Psoas muscle (tissue), 8 donors: ENCODE results near the gene FHAD1. TPM values are rescaled to one million over a fixed set of nuclear protein-coding genes. Genes with fewer than 3 reads are reported as not detected.

Source experiments
- ATAC-seq, 4 donors: fragments of 200-7000 bp; cut with Tn5 transposase; one replicate each; pipeline ENCODE4 v1.9.1; 2020; ENCODE audit warnings: moderate library complexity in 3 of 4, mild to moderate bottlenecking in 2 of 4
- DNase-seq, 2 donors: peaks; one replicate each; pipeline ENCODE4 v3.0.0-alpha.2; 2020
- H3K27ac ChIP-seq: fragments of 200-600 bp; one replicate; pipeline ENCODE4 v1.8.0; 2022
- H3K27me3 ChIP-seq, 3 donors: fragments of 200-600 bp in 1 of 3; one replicate each; pipeline versions ENCODE4 v1.6.1 to v1.8.0; 2013 to 2022; ENCODE audit warnings: low read length in 2 of 3, mild to moderate bottlenecking in 2 of 3, moderate library complexity in 1 of 3; ENCODE audit not compliant: insufficient read depth in 3 of 3
- H3K36me3 ChIP-seq, 2 donors: fragments of 200-600 bp in 1 of 2; one replicate each; pipeline versions ENCODE4 v1.6.1 to v1.8.0; 2013 to 2022; ENCODE audit warnings: low read depth in 1 of 2, mild to moderate bottlenecking in 1 of 2, moderate library complexity in 1 of 2; ENCODE audit not compliant: insufficient read depth in 1 of 2
- H3K4me1 ChIP-seq: fragments of 200-600 bp; one replicate; pipeline ENCODE4 v1.8.0; 2022
- H3K4me3 ChIP-seq: fragments of 200-600 bp; one replicate; pipeline ENCODE4 v1.8.0; 2022; ENCODE audit warnings: mild to moderate bottlenecking
- H3K9me3 ChIP-seq: fragments of 200-600 bp; one replicate; pipeline ENCODE4 v1.8.0; 2022
- WGBS, 3 donors: extraction: QIAGEN DNeasy Blood & Tissue Kit; methylation state at CpG; one replicate each; pipeline versions ENCODE4 v1.1.6 to v1.1.7; 2013; 5-methylcytosine and 5-hydroxymethylcytosine counted together
- intact Hi-C, 2 donors: fragments of 100-400 bp; cut with DNase I; formaldehyde crosslinking; loops; one replicate each; pipeline versions ENCODE4 v1.11.0 to v1.14.2; 2022
- polyA plus RNA-seq, 3 donors: library from polyadenylated mRNA; stranded (reverse); fragments of 200-250 nt; gene quantifications; one replicate each; pipeline ENCODE4 v1.2.3, GENCODE V29; 2013
- total RNA-seq, 4 donors: library from RNA; stranded (reverse); fragmentation: NEBNext Ultra II Directional in 2 of 4; extraction: Animal tissue kit (Norgen Biotek cat#: 25700) in 2 of 4; gene quantifications; one replicate each; pipeline versions ENCODE4 v1.2.1 to v1.2.4, GENCODE V29; 2021 to 2023
- TF ChIP-seq, protein P1 (sequence below): fragments of 200-600 bp; IDR thresholded peaks from one replicate; pipeline ENCODE4 v1.8.0; 2022; ENCODE audit warnings: antibody characterized with exemption
- donor health status: healthy with polysubstance abuse.
- donor health status: DM: no; HTN: no; CAD: no; lungs with moderate emphysema.
- donor health status: Bipolar disorder and iron deficiency.
- donor health status: healthy.
- donor health status: DM: yes; HTN: yes; CAD: no.
- donor health status: DM: no; HTN: no; CAD: no.
- donor health status: DM: no; HTN: no; CAD: no.
- donor health status: DM: yes; HTN: yes; CAD: no.

Gene FHAD1
- total and polyA plus RNA-seq, 7 donors: 0.03 to 0.24 (median 0.06) TPM; not detected in 4

- Histone ChIP-seq H3K9me3 (peaks cover 10% of the 10 kb centered on the region), H3K36me3 (no peaks in the 10 kb centered on the region), H3K27me3 (no peaks in the 10 kb centered on the region), H3K4me1 (no peaks in the 10 kb centered on the region), H3K27ac (no peak overlapping the region), H3K4me3 (no peak overlapping the region)
- ATAC-seq (no peak), DNase-seq (no peak)
- TF ChIP-seq, protein P1, sequence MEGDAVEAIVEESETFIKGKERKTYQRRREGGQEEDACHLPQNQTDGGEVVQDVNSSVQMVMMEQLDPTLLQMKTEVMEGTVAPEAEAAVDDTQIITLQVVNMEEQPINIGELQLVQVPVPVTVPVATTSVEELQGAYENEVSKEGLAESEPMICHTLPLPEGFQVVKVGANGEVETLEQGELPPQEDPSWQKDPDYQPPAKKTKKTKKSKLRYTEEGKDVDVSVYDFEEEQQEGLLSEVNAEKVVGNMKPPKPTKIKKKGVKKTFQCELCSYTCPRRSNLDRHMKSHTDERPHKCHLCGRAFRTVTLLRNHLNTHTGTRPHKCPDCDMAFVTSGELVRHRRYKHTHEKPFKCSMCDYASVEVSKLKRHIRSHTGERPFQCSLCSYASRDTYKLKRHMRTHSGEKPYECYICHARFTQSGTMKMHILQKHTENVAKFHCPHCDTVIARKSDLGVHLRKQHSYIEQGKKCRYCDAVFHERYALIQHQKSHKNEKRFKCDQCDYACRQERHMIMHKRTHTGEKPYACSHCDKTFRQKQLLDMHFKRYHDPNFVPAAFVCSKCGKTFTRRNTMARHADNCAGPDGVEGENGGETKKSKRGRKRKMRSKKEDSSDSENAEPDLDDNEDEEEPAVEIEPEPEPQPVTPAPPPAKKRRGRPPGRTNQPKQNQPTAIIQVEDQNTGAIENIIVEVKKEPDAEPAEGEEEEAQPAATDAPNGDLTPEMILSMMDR: no peak
- 93 to 99% (median 97%) methylated on average over 2 of the region's 2 CpGs for whole genome bisulfite sequencing, 3 donors
- intact Hi-C loops: no loop called here
Measured at GRCh38 chr1:15397236-15397635, 150.2 kb downstream of the FHAD1 start.

DNA sequence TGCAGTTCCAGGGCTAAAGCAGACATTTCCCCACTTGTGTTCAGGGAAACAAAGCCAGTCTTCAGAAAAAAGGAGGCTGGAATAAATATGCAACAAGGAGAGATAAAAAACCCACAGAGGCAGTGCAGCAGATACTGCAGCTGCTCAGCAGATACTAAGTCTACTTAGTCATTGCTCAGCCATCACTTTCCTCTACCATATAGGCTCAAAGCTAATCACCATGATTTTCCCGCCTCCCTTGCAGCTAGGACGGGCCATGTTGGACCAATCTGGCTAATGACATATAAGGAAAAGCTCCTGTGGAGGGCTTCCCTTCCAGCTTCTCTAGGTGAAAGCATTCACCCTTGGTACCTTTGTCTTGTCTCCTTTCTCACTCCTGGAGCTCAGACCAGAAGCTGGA is 152.7 kb downstream of the FHAD1 start:
- Histone ChIP-seq H3K27me3 (no peaks in the 10 kb centered on the region), H3K4me1 (no peaks in the 10 kb centered on the region), H3K9me3 (peaks cover 10% of the 10 kb centered on the region), H3K4me3 (no peak overlapping the region), H3K36me3 (no peaks in the 10 kb centered on the region), H3K27ac (no peak overlapping the region)
- intact Hi-C loops: no loop called here
- TF ChIP-seq, protein P1: no peak
- 97 to 100% (median 100%) methylated on average over 2 of the region's 2 CpGs for WGBS, 3 donors
- no peak for ATAC-seq
- DNase-seq: no peak

- peaks cover 0 to 2% (median 0%) of the 10 kb centered on the region in 3 donors for H3K27me3 ChIP-seq
- ATAC-seq: no peak
- no peaks in the 10 kb centered on the region for H3K4me1 ChIP-seq
- DNase-seq: no peak
- no peak overlapping the region for H3K27ac ChIP-seq
- TF ChIP-seq, protein P1: no peak
- H3K9me3 ChIP-seq: peaks cover 10% of the 10 kb centered on the region
- 62 to 75% (median 70%) methylated on average over 3 of the region's 3 CpGs for WGBS, 3 donors
- intact Hi-C loops: no loop called here
- H3K4me3 ChIP-seq: no peak overlapping the region
- H3K36me3 ChIP-seq: no peaks in the 10 kb centered on the region
Measured at GRCh38 chr1:15400627-15401026, 153.6 kb downstream of the FHAD1 start.

DNA sequence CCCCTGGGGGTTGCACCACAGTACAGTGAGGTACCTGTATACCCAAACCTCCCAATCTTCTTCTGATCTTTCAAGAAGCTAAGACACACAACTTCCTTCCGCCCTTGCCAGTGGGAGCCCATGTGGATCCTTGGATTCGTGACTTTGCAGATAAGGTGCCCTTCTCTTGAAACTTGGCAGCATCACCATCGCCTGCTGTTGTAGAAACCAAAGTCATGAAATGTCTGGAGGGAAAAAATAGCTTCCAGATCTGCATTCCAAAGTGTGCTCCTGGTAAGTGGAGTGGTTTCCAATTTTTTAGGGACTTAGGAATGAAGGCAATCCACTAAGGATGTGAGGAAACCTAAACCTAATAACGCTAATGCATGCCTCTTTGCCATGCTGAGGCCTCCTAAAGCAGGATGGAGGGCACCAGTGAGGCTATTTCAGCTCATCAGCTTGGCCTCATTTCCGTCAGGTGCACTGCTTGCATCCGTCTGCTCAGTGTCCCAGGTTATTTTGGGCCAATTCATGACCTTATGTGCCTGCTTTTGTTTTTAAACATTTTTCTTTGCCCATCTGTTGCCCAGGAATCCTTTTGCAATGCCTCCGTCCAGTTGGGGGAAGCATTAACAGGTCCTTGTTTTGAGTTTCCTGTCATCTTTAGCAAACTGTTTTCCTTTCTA is 154.5 kb downstream of the FHAD1 start:
- TF ChIP-seq, protein P1: no peak
- intact Hi-C loops: no loop called here
- 82 to 86% (median 86%) methylated on average over 7 of the region's 7 CpGs for WGBS, 3 donors
- Histone ChIP-seq H3K4me3 (no peak overlapping the region), H3K27me3 (peaks cover 0 to 2% (median 0%) of the 10 kb centered on the region in 3 donors), H3K36me3 (no peaks in the 10 kb centered on the region), H3K4me1 (no peaks in the 10 kb centered on the region), H3K27ac (no peak overlapping the region), H3K9me3 (peaks cover 10% of the 10 kb centered on the region)
- ATAC-seq (no peak), DNase-seq (no peak)
